ENCODE measurements around the gene THAP2. TPM values are rescaled to one million over a fixed set of nuclear protein-coding genes. Genes with fewer than 3 reads are reported as not detected.

Gene THAP2
- total and polyA plus RNA-seq, 8 donors: 0.87 to 4.3 (median 1.8) TPM; not detected in 1

DNA sequence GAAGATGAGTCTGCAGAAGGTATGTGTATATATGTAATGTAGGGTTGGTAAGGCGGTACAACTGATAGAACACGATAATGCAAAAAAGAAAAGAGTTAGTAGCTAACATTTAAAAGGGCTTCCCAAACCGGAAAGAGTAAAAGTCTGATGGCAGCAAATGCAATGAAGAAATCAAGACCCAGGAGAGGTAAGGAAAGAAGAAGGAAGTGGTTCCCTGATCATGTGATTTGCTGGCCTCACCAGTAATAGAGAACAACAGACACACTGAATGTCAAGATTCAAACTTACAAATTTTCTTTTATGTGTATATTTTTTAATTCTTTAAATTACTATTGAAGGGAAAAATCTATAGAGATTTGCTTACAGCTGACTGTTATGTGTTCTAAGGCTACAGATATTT, 18.8 kb upstream of the THAP2 start:
- H3K9me3 ChIP-seq: no peaks in the 10 kb centered on the region
- WGBS, 5 donors: 52 to 74% (median 63%) methylated on average over 3 of the region's 3 CpGs
- DNase-seq: no peak
- peaks cover 0 to 66% (median 8%) of the 10 kb centered on the region in 4 donors for H3K4me1 ChIP-seq
- intact Hi-C loops (cut with DNase I; ENCODE audit: low total_unique reads): no loop called here
- no peaks in the 10 kb centered on the region for H3K27me3 ChIP-seq
- H3K4me3 ChIP-seq: no peak overlapping the region
- no peak overlapping the region for H3K27ac ChIP-seq
- peaks cover 28 to 95% (median 85%) of the 10 kb centered on the region in 4 donors for H3K36me3 ChIP-seq
- TF ChIP-seq POLR2A (IDR thresholded peaks at IDR 0.05) (no peak), POLR2AphosphoS5 (IDR thresholded peaks at IDR 0.05) (no peak), EP300 (IDR thresholded peaks at IDR 0.05) (no peak)
- TF ChIP-seq, protein P1, sequence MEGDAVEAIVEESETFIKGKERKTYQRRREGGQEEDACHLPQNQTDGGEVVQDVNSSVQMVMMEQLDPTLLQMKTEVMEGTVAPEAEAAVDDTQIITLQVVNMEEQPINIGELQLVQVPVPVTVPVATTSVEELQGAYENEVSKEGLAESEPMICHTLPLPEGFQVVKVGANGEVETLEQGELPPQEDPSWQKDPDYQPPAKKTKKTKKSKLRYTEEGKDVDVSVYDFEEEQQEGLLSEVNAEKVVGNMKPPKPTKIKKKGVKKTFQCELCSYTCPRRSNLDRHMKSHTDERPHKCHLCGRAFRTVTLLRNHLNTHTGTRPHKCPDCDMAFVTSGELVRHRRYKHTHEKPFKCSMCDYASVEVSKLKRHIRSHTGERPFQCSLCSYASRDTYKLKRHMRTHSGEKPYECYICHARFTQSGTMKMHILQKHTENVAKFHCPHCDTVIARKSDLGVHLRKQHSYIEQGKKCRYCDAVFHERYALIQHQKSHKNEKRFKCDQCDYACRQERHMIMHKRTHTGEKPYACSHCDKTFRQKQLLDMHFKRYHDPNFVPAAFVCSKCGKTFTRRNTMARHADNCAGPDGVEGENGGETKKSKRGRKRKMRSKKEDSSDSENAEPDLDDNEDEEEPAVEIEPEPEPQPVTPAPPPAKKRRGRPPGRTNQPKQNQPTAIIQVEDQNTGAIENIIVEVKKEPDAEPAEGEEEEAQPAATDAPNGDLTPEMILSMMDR (IDR thresholded peaks at IDR 0.05): no peak

DNA sequence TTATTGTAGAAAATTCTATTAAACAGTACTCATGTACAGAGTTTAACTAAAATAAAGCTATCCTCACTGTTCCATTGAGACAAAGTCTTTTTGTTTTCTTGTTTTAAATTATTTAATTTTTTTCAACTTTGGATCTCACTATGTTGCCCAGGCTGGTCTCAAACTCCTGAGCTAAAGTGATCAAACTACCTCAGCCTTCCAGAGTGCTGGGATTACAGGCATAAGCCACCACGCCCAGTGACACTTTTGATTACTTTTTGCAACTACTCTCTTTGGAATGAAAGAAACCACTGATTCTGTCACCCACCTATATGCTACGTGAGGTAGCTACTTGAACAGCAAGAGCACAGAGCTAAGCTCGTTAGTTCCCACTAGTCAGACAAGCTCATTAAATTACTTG, 17.6 kb upstream of the THAP2 start:
- no peaks in the 10 kb centered on the region for H3K27me3 ChIP-seq
- no peaks in the 10 kb centered on the region for H3K9me3 ChIP-seq
- H3K27ac ChIP-seq: no peak overlapping the region
- WGBS, 5 donors: 86 to 97% (median 97%) methylated on average over 3 of the region's 3 CpGs
- no peak overlapping the region for H3K4me3 ChIP-seq
- TF ChIP-seq POLR2A (IDR thresholded peaks at IDR 0.05) (no peak), POLR2AphosphoS5 (IDR thresholded peaks at IDR 0.05) (no peak), EP300 (IDR thresholded peaks at IDR 0.05) (no peak)
- TF ChIP-seq, protein P1 (IDR thresholded peaks at IDR 0.05): no peak
- peaks cover 22 to 94% (median 80%) of the 10 kb centered on the region in 4 donors for H3K36me3 ChIP-seq
- H3K4me1 ChIP-seq: peaks cover 0 to 76% (median 12%) of the 10 kb centered on the region in 4 donors
- intact Hi-C loops (cut with DNase I; ENCODE audit: low total_unique reads): no loop called here
- DNase-seq: no peak

- no peak overlapping the region for H3K27ac ChIP-seq
- H3K9me3 ChIP-seq: no peaks in the 10 kb centered on the region
- H3K27me3 ChIP-seq: no peaks in the 10 kb centered on the region
- peaks cover 0 to 72% (median 16%) of the 10 kb centered on the region in 4 donors for H3K4me1 ChIP-seq
- peaks cover 12 to 94% (median 75%) of the 10 kb centered on the region in 4 donors for H3K36me3 ChIP-seq
- no peak overlapping the region for H3K4me3 ChIP-seq
- WGBS, 5 donors: 69 to 83% (median 82%) methylated on average over 4 of the region's 4 CpGs
- TF ChIP-seq EP300 (IDR thresholded peaks at IDR 0.05) (no peak), POLR2A (IDR thresholded peaks at IDR 0.05) (no peak)
- intact Hi-C loops (cut with DNase I; ENCODE audit: low total_unique reads): no loop called here
- no peak for DNase-seq
Measured at GRCh38 chr12:71648537-71648936, 15.6 kb upstream of the THAP2 start.

- no peaks in the 10 kb centered on the region for H3K27me3 ChIP-seq
- H3K36me3 ChIP-seq: peaks cover 5 to 94% (median 74%) of the 10 kb centered on the region in 4 donors
- WGBS, 5 donors: 83 to 94% (median 87%) methylated on average over 2 of the region's 2 CpGs
- DNase-seq: no peak
- intact Hi-C loops (cut with DNase I; ENCODE audit: low total_unique reads): no loop called here
- no peak overlapping the region for H3K27ac ChIP-seq
- H3K4me3 ChIP-seq: no peak overlapping the region
- H3K4me1 ChIP-seq: peaks cover 0 to 74% (median 19%) of the 10 kb centered on the region in 4 donors
- no peaks in the 10 kb centered on the region for H3K9me3 ChIP-seq
- TF ChIP-seq EP300 (IDR thresholded peaks at IDR 0.05) (no peak), POLR2AphosphoS5 (IDR thresholded peaks at IDR 0.05) (no peak), POLR2A (IDR thresholded peaks at IDR 0.05) (no peak)
- TF ChIP-seq, protein P1 (IDR thresholded peaks at IDR 0.05): no peak
Measured at GRCh38 chr12:71649401-71649800, 14.7 kb upstream of the THAP2 start.

GRCh38 chr12:71652656-71653055, 11.4 kb upstream of the THAP2 start:
- TF ChIP-seq POLR2AphosphoS5 (IDR thresholded peaks at IDR 0.05) (no peak), EP300 (IDR thresholded peaks at IDR 0.05) (no peak), POLR2A (IDR thresholded peaks at IDR 0.05) (no peak)
- TF ChIP-seq, protein P1 (IDR thresholded peaks at IDR 0.05): no peak
- H3K27ac ChIP-seq: no peak overlapping the region
- H3K9me3 ChIP-seq: no peaks in the 10 kb centered on the region
- peaks cover 7 to 86% (median 59%) of the 10 kb centered on the region in 4 donors for H3K36me3 ChIP-seq
- intact Hi-C loops (cut with DNase I; ENCODE audit: low total_unique reads): no loop called here
- H3K4me1 ChIP-seq: peaks cover 5 to 85% (median 32%) of the 10 kb centered on the region in 4 donors
- H3K27me3 ChIP-seq: no peaks in the 10 kb centered on the region
- no peak for DNase-seq
- 78 to 94% (median 85%) methylated on average over 1 of the region's 1 CpG for WGBS, 5 donors
- no peak overlapping the region for H3K4me3 ChIP-seq
